NCI-H2081 treated with DMSO at 0.1 percent for 48 hours (cell line): ENCODE data around the gene CCDC34.

Experiments
- DNase-seq: peaks from one replicate; lab custom pipeline; 2025; lab: John Stamatoyannopoulos, UW

CCDC34 gene

GRCh38 chr11:27392278-27393114 is 29.5 kb upstream of the CCDC34 start:
- no peak for DNase-seq

- DNase-seq = no peak
Measured at GRCh38 chr11:27391331-27392015, 28.5 kb upstream of the CCDC34 start.

GRCh38 chr11:27390318-27391295 is 27.6 kb upstream of the CCDC34 start:
- no peak for DNase-seq

DNA sequence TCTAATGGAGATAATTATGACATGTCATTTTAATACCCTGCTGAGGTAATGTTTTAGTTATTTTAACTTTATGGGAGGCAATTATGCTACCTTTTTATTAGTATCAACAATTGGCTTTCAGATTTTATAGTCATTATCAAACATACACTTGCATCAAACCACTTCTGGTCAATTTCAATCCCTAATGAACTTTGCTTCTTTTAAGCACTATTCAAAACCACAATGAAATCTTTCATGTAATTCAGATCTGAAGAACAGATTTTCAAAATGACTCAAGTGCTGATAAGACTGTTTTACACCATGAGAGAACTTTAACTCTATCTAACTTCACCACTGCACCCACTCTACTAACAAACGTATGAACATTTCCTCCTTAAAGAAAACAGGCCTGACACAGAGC is 25.9 kb upstream of the CCDC34 start:
- DNase-seq = no peak

DNA sequence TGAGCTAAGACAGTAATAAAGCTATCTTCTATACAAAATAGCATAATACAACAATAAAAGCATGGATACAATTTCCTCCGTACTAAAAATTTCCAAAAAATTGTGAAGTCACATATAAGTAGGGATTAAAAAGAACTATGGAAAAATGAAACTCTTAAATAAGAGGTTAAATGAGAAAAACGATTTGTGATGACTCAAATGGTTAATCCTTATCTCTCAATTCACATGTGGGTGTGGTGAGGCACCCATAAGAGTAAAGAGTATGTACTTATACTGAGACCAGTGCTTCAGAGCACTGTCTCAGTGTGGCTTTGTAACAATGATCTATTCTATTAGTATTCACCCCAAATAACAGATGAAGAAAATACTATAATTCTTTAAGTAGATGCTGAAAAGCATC is 25.0 kb upstream of the CCDC34 start:
- DNase-seq = no peak

DNA sequence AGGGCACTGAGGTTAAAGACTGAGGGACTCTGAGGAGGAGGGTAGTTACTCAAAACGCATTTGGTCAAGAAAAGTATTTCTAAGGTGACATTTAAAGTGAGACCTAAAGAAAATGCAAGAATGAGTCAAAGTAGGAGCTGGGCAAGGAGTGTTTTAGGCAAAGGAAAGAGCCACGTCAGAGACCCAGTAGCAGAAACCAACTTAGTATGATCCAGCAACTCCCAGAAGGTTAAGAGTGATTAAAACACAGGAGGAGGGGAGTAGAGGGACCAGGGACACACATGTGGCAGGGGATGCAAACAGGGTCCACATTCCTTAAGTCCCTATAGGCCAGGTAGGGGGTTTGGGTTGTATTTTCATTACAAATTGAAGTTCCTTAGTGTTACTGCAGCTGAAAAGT is 24.3 kb upstream of the CCDC34 start:
- DNase-seq = no peak

DNA sequence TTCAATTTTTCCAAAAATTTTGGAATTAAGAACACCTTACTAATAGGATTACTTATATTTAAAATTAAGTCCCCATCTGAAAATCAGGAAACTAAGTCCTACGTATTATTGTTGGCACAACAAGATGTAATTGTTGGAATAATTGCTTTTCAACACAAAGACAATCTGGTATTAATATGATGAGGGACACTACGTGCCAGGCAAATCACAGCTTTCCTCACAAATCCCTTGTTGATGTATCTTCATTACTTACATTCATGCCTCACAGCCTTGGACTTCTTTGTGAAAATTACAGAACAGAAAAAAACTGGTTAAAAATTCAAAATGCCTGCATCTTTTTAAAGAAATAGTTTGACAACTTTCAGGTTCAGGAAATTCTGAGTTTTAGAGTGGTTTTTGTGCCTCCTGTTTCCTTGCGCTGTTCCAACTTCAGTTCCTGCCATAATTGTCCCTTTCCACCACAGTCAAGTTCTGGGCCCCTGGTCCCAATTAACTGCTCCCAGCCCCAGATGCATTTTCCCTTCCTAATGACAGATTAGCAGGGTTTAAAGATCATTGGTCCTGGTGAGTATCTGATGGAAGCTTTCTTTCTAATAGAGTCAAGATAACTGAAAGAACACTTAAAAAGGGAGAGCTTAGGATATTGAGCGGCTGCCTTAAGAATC is 23.3 kb upstream of the CCDC34 start:
- DNase-seq = no peak

GRCh38 chr11:27385245-27385644 is 22.2 kb upstream of the CCDC34 start:
- DNase-seq = no peak

DNA sequence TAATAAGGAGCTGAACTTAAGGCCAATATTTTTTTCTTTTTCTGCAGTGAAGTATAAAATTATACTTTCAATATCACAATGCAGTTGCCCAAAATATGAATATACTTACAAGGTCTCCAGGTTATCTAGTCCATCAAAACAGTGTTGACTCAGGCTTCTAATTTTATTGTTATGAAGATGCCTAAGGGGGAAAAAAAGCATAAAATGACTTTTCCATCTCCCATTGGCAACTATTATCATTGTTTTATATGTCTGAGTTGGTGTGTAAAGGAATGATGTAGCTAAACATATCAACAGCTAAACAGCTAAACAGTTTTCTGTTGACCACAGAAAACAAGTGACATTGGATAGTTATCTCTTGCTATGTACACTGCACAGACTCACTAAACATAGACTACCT is 21.2 kb upstream of the CCDC34 start:
- no peak for DNase-seq

GRCh38 chr11:27383645-27384044 is 20.6 kb upstream of the CCDC34 start:
- DNase-seq = no peak

DNA sequence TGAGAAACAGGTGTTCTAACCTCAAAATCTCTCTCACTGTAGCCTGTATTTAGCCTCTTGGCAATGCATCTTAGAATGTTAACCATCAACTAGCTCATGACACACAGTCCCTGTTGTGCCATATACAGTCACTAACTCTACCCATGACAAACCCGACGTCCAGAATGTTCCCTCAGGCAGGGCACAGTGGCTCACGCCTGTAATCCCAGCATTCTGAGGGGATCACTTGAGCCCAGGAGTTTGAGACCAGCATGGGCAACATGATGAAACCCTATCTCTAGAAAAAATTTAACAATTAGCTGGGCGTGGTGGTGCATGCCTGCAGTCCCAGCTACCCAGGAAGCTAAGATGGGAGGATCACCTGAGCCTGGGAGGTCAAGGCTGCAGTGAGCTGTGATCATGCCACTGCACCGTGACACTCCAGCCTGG is 18.2 kb upstream of the CCDC34 start:
- DNase-seq = no peak

DNA sequence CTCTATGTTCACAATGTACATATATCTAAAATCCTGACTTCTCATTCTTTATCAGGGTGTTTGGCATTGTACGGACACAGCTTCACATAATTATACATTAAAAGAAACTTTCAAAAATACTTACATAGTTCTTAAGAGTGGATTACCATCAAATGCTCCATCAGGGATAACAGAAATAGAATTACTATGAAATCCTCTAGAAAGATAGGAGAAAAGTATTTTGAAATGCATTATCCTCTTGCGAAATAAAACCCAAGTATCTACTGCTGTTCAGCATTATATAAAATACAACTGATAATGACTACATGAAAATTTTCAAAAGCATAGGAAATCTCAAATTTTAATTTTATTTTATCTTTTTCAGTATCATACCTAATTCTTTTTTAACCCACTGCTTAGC is 17.8 kb upstream of the CCDC34 start:
- DNase-seq = no peak

DNA sequence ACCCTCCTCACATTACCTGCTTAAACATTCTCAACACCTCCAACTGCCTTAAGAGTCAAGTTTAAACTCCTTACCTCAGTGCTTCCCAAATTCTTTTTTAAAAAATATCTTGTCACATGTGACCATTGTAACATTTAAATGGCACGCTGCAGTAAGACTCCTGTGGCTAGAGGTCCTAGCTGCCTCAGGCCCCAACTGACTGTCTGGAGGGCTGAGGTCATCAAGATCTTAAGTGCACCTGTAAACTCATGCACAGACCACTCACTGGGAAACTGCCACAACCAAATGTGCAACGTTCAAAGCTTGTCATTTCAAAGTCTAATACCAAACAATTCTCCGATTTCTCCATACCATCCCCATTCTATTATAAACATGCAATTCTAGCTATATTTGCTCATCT is 16.4 kb upstream of the CCDC34 start:
- DNase-seq = no peak

- no peak for DNase-seq
Measured at GRCh38 chr11:27375370-27375769, 12.4 kb upstream of the CCDC34 start.

GRCh38 chr11:27373856-27374602 is 11.0 kb upstream of the CCDC34 start:
- no peak for DNase-seq

GRCh38 chr11:27373392-27373791 is 10.4 kb upstream of the CCDC34 start:
- no peak for DNase-seq

DNA sequence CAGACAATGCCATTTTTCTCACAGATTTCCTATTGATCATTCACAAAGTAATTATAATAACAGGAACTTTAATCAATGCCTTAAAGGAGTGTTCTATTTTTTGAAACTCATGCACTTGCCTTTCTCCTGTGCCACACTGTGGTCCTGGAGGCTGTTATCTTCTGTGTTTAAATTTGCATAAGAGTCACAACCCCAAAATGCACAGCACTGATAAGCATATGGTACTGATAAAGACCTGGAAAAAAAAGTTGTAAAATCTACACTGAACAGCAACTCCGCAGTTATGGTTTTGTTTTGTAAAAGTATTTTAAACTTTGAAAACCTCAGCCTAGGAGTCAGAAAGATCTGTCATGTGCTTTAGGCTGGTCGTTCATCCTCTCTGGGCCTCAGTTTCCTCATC is 9.1 kb upstream of the CCDC34 start:
- no peak for DNase-seq

DNA sequence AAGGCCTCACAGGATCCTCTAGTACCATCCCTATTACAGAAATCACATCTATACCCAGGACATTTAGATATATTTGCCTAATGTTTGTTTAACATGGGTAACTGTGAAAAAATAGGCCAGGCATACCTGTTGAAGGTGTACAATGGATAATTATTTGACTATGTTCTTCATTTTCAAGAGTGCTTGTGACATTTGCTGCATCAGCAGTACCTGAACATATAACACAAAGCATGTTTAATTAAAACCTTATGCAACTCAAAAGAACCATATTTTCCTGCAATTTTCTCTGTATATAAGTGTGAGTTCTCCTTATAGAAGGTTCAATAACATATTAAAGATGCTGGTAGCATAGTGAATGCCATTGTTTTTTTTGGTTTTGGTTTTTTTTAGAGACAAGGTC is 8.5 kb upstream of the CCDC34 start:
- DNase-seq = no peak

DNA sequence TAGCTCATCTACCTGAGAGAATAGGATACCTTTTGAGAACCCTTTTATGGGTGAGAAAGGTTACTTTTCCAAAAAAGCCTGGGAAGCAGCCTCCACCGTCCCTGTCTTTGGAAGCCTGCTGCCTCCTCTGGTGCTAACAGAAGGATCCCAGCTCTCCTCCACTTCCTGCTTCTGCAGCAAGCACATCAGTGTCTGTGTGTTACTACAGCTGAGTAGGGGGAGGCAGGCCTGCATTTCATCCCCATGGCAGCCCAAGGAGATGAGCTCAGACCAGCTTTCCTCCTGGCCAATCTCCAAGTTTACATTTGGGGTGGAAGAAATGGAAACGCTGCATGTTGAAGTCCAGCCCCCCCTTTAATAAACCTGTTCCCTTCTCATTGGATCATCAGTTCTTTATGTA is 7.4 kb upstream of the CCDC34 start:
- DNase-seq = no peak

GRCh38 chr11:27367881-27368280 is 4.9 kb upstream of the CCDC34 start:
- DNase-seq = peak; percentile 70

DNA sequence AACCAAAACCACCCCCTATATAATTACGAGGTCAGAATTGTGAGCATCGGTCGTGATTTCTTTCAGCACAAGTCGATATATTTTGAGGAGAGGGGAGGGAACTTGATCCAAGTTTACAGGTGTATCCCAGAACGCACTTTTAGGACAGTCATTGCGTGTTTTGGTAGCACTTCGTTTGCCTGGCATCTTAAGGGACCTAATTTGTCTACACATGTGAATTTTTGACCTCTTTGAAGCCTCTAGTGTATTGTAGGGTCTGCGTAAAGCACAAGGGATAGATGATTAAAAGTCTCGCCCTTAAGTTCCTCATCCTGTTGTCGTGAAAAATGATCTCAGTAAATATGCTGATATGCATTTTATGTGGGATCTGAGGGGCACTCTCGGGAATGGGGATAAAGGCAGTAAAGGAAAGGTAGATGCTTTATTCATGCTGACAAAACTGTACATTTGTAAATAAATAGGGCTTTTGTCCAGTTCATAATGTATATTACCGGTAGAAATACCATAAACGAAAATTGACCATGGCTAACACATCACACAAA is 632 bp upstream of the CCDC34 start:
- DNase-seq = no peak
